ENCODE measurements around the gene DYRK1A. TPM values are rescaled to one million over a fixed set of nuclear protein-coding genes. Genes with fewer than 3 reads are reported as not detected.

The DYRK1A gene
- polyA plus RNA-seq, 1 donor from 2014 or later: 94.8 TPM

GRCh38 chr21:37534431-37534830, 167.9 kb downstream of the DYRK1A start:
- no peak overlapping the region for H3K4me2 ChIP-seq (ENCODE audit: low read length)
- H2AFZ ChIP-seq (ENCODE audit: low read depth, low read length): no peak overlapping the region
- H3K27ac ChIP-seq (ENCODE audit: low read length): no peak overlapping the region
- no peak overlapping the region for H3K4me3 ChIP-seq (ENCODE audit: low read length)
- no peaks in the 10 kb centered on the region for H3K9me2 ChIP-seq (ENCODE audit: insufficient read depth, low read length)
- no peak for TF ChIP-seq SMC3 (conservative IDR thresholded peaks at IDR 0.05; ENCODE audit: poor library complexity)
- TF ChIP-seq EP300 (conservative IDR thresholded peaks at IDR 0.05; ENCODE audit: poor library complexity, severe bottlenecking): no peak
- no peak for TF ChIP-seq POLR2AphosphoS5 (IDR thresholded peaks at IDR 0.05)
- no peak for TF ChIP-seq RAD21 (conservative IDR thresholded peaks at IDR 0.05)
- no peak for TF ChIP-seq EZH2 (IDR thresholded peaks at IDR 0.05; ENCODE audit: borderline replicate concordance, insufficient read depth, low read length, poor library complexity, severe bottlenecking)
- no peak for TF ChIP-seq CTCF (IDR thresholded peaks at IDR 0.05; ENCODE audit: poor library complexity, severe bottlenecking)
- no peak for TF ChIP-seq MXI1 (conservative IDR thresholded peaks at IDR 0.05; ENCODE audit: poor library complexity, severe bottlenecking)
- TF ChIP-seq TAF1 (IDR thresholded peaks at IDR 0.05; ENCODE audit: low read depth): no peak
- TF ChIP-seq REST (IDR thresholded peaks at IDR 0.05; ENCODE audit: borderline replicate concordance): no peak
- no peaks in the 10 kb centered on the region for H3K36me3 ChIP-seq (ENCODE audit: insufficient read depth, low read length)
- no peak overlapping the region for H3K9ac ChIP-seq (ENCODE audit: low read length)
- no peaks in the 10 kb centered on the region for H3F3A ChIP-seq (ENCODE audit: insufficient read depth, low read length, poor library complexity, severe bottlenecking)
- H3K9me3 ChIP-seq (ENCODE audit: low read length): no peaks in the 10 kb centered on the region
- no peaks in the 10 kb centered on the region for H3K79me2 ChIP-seq (replicated peaks; ENCODE audit: insufficient read depth, low read length)
- H3K27me3 ChIP-seq (ENCODE audit: insufficient read depth, low read depth, low read length): no peaks in the 10 kb centered on the region
- no peaks in the 10 kb centered on the region for H4K20me1 ChIP-seq (ENCODE audit: insufficient read depth)

- Histone ChIP-seq H3K9me3 (ENCODE audit: low read length) (no peaks in the 10 kb centered on the region), H3K4me2 (ENCODE audit: low read length) (no peak overlapping the region), H3K4me3 (ENCODE audit: low read length) (no peak overlapping the region), H3K9me2 (ENCODE audit: insufficient read depth, low read length) (no peaks in the 10 kb centered on the region), H4K20me1 (ENCODE audit: insufficient read depth) (no peaks in the 10 kb centered on the region), H3F3A (ENCODE audit: insufficient read depth, low read length, poor library complexity, severe bottlenecking) (no peaks in the 10 kb centered on the region), H3K36me3 (ENCODE audit: insufficient read depth, low read length) (no peaks in the 10 kb centered on the region), H3K27me3 (ENCODE audit: insufficient read depth, low read depth, low read length) (no peaks in the 10 kb centered on the region), H3K27ac (ENCODE audit: low read length) (no peak overlapping the region), H3K79me2 (replicated peaks; ENCODE audit: insufficient read depth, low read length) (no peaks in the 10 kb centered on the region), H3K9ac (ENCODE audit: low read length) (no peak overlapping the region), H2AFZ (ENCODE audit: low read depth, low read length) (no peak overlapping the region)
- TF ChIP-seq CTCF (IDR thresholded peaks at IDR 0.05; ENCODE audit: poor library complexity, severe bottlenecking): no peak
- TF ChIP-seq RAD21 (conservative IDR thresholded peaks at IDR 0.05): no peak
Measured at GRCh38 chr21:37535130-37535529, 168.6 kb downstream of the DYRK1A start.
